GM19397 (cell line): ENCODE measurements around the gene YEATS2.
"Not testable (repeated sequence)": the region's sequence is repeated elsewhere in the genome, so short reads cannot be mapped to it uniquely, and the experiment has no call there.

ENCODE experiments used
- ATAC-seq: cut with Tn5 transposase; IDR thresholded peaks from one replicate; pipeline ENCODE4 v1.9.1; 2021; ENCODE audit warnings: mild to moderate bottlenecking, moderate library complexity; ENCODE audit not compliant: unreplicated experiment

The YEATS2 gene

DNA sequence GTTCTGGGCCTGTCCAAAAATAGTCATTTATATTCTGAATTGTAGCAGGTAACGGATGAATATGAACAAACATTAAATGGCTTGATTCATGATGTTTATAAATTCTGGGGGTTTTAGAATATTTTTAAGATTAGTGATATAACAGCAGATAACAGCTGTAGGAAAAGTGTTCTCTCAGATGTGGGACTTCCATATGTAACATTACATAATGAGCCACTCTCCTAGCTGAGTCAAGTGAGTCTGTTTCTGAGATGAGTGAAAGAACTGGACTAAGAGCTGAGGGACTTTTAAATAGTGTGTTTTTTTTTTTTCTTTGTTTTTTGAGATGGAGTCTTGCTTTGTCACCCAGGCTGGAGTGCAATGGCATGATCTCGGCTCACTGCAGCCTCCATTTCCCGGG, 13.9 kb downstream of the YEATS2 start:
- no peak for ATAC-seq

DNA sequence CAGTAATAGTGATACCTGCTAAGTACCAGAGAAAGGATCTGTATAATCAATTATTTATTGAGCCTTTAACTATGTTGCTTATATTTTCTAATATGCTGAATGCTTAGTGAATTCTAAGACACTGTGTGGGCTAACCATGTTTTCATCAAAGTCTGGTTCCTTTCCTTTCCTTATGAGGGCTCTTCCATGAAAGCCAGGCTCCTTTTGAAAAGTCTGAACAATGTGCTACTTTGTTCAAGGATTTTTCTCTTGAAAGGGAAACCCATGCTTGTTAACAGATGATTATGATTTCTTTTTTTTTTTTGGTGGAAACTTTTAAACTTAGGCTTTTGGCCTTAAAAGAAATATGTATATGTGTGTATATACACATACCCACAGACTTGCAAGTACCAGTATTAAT, 17.0 kb downstream of the YEATS2 start:
- no peak for ATAC-seq

DNA sequence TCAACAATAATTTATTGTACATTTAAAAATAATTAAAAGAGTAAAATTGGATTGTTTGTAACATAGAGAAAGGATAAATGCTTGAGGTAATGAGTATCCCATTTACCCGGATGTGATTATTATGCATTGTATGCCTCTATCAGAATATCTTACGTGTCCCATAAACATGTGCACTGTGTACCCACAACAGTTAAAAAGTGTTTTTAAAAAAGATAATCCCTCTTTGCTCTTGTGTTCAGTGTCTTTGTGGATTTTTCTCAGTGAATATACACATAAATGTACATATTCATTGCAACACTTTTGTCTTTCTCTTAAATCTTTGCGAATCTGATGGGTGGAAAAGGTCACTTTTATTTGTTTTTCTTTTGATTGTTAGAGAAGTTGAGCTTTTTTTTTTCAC, 20.4 kb downstream of the YEATS2 start:
- ATAC-seq: no peak

DNA sequence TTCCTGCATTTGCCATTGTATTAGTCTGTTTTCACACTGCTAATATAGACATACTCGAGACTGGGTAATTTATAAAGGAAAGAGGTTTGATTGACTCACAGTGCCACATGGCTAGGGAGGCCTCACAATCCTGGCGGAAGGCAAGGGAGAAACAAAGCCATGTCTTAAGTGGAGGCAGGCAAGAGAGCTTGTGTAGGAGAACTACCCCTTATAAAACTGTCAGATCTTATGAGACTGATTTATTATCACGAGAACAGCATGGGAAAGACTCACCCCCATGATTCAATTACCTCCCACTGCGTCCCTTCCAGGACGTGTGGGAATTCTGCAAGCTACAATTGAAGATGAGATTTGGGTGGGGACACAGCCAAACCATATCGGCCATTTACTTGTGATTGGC, 27.8 kb downstream of the YEATS2 start:
- no peak for ATAC-seq

GRCh38 chr3:183728204-183728603, 30.6 kb downstream of the YEATS2 start:
- no peak for ATAC-seq

DNA sequence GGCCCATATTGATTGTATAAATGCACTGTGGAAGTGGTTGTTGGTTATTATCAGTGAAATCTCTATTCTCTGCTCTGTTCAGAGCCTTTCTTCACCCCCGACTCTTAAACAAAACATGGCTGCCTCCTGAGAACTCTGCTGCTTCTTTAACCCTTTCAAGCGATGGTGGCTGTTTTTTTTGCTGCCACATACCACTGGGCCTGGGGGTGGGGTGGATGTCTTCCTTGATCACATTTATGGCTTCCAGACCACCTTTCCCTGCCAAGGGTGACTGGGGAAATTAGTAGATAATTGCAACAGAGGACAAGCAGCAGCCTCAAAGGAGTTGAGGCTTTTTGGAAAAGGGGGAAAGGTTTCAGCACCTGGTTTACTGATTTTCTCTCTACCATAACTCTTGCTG, 32.8 kb downstream of the YEATS2 start:
- ATAC-seq: no peak

GRCh38 chr3:183731611-183732010, 34.0 kb downstream of the YEATS2 start:
- no peak for ATAC-seq

DNA sequence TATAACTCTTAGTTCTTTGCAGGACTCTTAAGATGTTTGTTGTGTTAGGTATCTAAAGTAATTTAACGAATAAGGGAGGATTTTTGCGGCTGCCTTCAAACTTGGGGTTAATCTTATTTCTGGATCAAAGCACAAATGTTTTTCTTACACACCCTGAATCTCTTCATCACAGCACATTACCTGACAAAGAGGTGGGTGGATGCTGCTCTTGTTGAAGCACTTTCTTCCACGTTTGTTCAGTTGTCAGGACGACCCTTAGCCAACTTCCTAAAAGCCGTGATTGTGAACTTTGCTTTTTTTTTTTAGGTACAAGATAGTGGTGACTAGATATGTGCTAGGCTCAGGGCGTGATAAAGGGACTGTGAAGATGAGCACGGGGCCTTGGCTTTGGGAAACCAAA, 36.0 kb downstream of the YEATS2 start:
- no peak for ATAC-seq

DNA sequence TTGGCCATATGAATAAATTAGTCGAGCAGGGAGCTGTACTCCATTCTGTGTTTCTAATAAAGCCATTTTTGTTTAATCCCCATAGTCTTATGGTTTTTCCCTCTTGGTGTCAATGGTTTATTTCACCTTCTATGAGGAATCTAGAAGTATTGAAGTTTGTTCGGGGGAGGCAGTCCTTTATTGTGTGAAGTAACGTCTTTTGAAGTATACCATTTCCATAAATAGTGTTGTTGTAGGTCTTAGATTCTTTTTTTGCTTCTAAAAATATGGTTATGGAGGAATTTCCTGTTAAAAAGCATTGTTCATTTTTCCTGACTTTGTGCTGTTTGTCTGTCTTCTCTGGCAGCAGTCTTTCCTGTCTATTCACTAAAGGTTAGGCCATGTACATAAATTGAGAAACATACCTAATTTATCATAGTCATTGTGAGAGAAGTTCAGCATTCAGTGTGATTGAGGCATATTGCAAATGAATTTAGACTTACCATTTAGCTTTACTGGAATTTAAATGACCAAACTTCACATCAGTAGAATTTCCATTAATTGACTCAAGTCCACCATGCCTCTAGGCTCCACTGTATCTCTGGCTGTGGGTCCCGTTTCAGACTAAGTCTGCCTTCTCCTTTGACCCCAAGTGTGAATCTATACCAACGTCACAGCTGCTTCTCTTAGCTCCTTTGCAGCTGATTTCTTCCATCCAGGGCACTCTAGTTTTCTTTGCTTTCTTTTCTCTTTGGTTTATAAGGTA, 37.3 kb downstream of the YEATS2 start:
- ATAC-seq: no peak

- no peak for ATAC-seq
Observed at GRCh38 chr3:183737116-183737515, 39.5 kb downstream of the YEATS2 start.

DNA sequence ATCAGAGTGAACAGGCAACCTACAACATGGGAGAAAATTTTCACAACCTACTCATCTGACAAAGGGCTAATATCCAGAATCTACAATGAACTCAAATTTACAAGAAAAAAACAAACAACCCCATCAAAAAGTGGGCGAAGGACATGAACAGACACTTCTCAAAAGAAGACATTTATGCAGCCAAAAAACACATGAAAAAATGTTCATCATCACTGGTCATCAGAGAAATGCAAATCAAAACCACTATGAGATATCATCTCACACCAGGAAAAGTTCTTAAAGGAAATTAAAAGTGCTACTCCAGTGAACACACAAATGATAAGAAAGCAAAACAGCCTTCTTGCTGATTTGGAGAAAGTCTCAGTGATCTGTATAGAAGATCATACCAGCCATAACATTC, 42.6 kb downstream of the YEATS2 start:
- ATAC-seq: not testable (repeated sequence)

GRCh38 chr3:183743231-183743630, 45.6 kb downstream of the YEATS2 start:
- ATAC-seq: no peak

- no peak for ATAC-seq
Observed at GRCh38 chr3:183745300-183746098, 47.9 kb downstream of the YEATS2 start.

- ATAC-seq: no peak
Observed at GRCh38 chr3:183754052-183754451, 56.5 kb downstream of the YEATS2 start.

DNA sequence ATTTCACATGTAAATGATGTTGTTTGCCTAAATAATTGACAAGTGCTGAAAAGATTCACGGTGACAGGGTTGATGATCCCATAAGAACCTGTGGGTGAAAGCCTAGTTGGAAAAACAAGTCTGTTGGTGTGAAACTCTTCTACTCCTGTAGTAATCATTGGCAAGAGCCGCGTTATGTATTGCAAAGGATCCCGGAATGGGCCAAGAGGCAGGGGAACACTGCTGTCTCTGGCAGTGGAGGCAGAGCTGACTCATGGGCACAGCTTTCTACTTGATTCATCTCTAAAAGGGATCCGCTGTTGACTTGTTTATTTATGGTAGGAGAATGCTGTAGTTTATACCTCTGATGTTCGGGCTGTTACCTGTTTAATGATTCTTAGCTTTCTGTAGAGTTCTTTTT, 64.7 kb downstream of the YEATS2 start:
- no peak for ATAC-seq

- ATAC-seq: no peak
Observed at GRCh38 chr3:183764847-183765731, 67.5 kb downstream of the YEATS2 start.

- ATAC-seq: no peak
Observed at GRCh38 chr3:183766107-183766506, 68.5 kb downstream of the YEATS2 start.

- ATAC-seq: peak; percentile 67
Observed at GRCh38 chr3:183766745-183767606, 69.4 kb downstream of the YEATS2 start.

GRCh38 chr3:183768114-183768513, 70.5 kb downstream of the YEATS2 start:
- no peak for ATAC-seq

- ATAC-seq: no peak
Observed at GRCh38 chr3:183769453-183769852, 71.9 kb downstream of the YEATS2 start.
